Psoas muscle (tissue), 8 donors: ENCODE data around the gene NPM3. TPM values are rescaled to one million over a fixed set of nuclear protein-coding genes. Genes with fewer than 3 reads are reported as not detected.

ENCODE experiments used
- ATAC-seq, 4 donors: fragments of 200-7000 bp; cut with Tn5 transposase; one replicate each; pipeline ENCODE4 v1.9.1; 2020; ENCODE audit warnings: moderate library complexity in 3 of 4, mild to moderate bottlenecking in 2 of 4
- DNase-seq, 2 donors: peaks; one replicate each; pipeline ENCODE4 v3.0.0-alpha.2; 2020
- H3K27ac ChIP-seq: fragments of 200-600 bp; one replicate; pipeline ENCODE4 v1.8.0; 2022
- H3K27me3 ChIP-seq, 3 donors: fragments of 200-600 bp in 1 of 3; one replicate each; pipeline versions ENCODE4 v1.6.1 to v1.8.0; 2013 to 2022; ENCODE audit warnings: low read length in 2 of 3, mild to moderate bottlenecking in 2 of 3, moderate library complexity in 1 of 3; ENCODE audit not compliant: insufficient read depth in 3 of 3
- H3K36me3 ChIP-seq, 2 donors: fragments of 200-600 bp in 1 of 2; one replicate each; pipeline versions ENCODE4 v1.6.1 to v1.8.0; 2013 to 2022; ENCODE audit warnings: low read depth in 1 of 2, mild to moderate bottlenecking in 1 of 2, moderate library complexity in 1 of 2; ENCODE audit not compliant: insufficient read depth in 1 of 2
- H3K4me1 ChIP-seq: fragments of 200-600 bp; one replicate; pipeline ENCODE4 v1.8.0; 2022
- H3K4me3 ChIP-seq: fragments of 200-600 bp; one replicate; pipeline ENCODE4 v1.8.0; 2022; ENCODE audit warnings: mild to moderate bottlenecking
- H3K9me3 ChIP-seq: fragments of 200-600 bp; one replicate; pipeline ENCODE4 v1.8.0; 2022
- CTCF ChIP-seq: fragments of 200-600 bp; IDR thresholded peaks from one replicate; pipeline ENCODE4 v1.8.0; 2022; ENCODE audit warnings: antibody characterized with exemption
- WGBS, 3 donors: extraction: QIAGEN DNeasy Blood & Tissue Kit; methylation state at CpG; one replicate each; pipeline versions ENCODE4 v1.1.6 to v1.1.7; 2013; 5-methylcytosine and 5-hydroxymethylcytosine counted together
- intact Hi-C, 2 donors: fragments of 100-400 bp; cut with DNase I; formaldehyde crosslinking; loops; one replicate each; pipeline versions ENCODE4 v1.11.0 to v1.14.2; 2022
- polyA plus RNA-seq, 3 donors: library from polyadenylated mRNA; stranded (reverse); fragments of 200-250 nt; gene quantifications; one replicate each; pipeline ENCODE4 v1.2.3, GENCODE V29; 2013
- total RNA-seq, 4 donors: library from RNA; stranded (reverse); fragmentation: NEBNext Ultra II Directional in 2 of 4; extraction: Animal tissue kit (Norgen Biotek cat#: 25700) in 2 of 4; gene quantifications; one replicate each; pipeline versions ENCODE4 v1.2.1 to v1.2.4, GENCODE V29; 2021 to 2023
- donor health status: healthy with polysubstance abuse.
- donor health status: DM: no; HTN: no; CAD: no; lungs with moderate emphysema.
- donor health status: Bipolar disorder and iron deficiency.
- donor health status: healthy.
- donor health status: DM: yes; HTN: yes; CAD: no.
- donor health status: DM: no; HTN: no; CAD: no.
- donor health status: DM: no; HTN: no; CAD: no.
- donor health status: DM: yes; HTN: yes; CAD: no.

The NPM3 gene
- total and polyA plus RNA-seq, 7 donors = 12.3 to 52.6 (median 18.5) TPM

DNA sequence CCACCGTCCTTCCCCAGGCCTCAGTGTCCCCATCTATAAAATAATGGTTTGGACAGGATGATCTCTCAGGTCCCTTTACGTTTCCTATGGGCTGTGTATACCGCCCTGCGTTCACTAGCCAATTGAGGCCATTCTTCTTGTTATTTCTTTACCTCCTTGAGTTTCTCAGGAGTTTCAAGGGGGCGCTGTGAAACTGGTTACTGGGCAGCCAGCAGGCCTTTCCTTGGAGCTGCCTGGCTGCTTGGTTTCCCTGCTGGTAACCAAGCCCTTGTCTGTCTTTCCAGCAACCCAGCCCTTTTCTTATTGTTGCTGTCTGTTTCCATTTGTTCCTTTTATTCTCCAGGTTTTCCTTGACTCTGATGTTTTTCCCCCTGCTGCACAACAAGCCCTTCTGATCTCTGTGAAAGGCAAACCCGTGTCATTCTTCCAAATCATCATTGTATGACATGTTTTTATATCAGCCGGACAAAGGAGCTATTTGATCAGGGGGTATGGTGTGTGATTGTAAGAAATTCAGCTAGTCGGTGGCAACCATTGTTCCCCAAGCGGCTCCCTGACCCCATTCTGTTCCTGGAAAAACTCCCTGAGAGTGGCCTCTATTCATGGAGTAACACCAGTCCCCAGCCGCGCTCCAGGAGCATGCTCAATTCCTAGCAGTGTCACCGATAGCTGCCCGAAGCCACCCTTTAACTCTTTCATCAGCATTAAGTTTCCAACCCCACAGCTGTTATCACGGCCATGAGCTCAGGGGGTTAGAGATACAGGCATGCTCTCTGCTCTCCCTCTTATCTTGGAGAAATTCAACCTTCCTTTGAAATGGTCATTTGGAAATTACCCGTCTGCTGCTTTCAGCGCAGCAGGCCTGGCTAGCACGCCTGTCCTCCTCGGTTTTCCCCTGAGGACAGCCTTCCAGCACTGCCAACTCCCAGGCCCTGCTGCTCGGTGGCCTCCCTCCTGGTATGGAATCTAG lies 33.9 kb downstream of the NPM3 start:
- Histone ChIP-seq H3K4me3 (no peak overlapping the region), H3K9me3 (no peaks in the 10 kb centered on the region), H3K27ac (no peak overlapping the region), H3K36me3 (no peaks in the 10 kb centered on the region), H3K4me1 (no peaks in the 10 kb centered on the region), H3K27me3 (no peaks in the 10 kb centered on the region)
- DNase-seq (no peak), ATAC-seq (no peak)
- intact Hi-C loops = no loop called here
- 64 to 69% (median 66%) methylated on average over 19 of the region's 19 CpGs for WGBS, 3 donors
- TF ChIP-seq CTCF = no peak

- ATAC-seq (no peak), DNase-seq (no peak)
- Histone ChIP-seq H3K4me3 (no peak overlapping the region), H3K36me3 (no peaks in the 10 kb centered on the region), H3K4me1 (no peaks in the 10 kb centered on the region), H3K27me3 (no peaks in the 10 kb centered on the region), H3K27ac (no peak overlapping the region), H3K9me3 (no peaks in the 10 kb centered on the region)
- intact Hi-C loops = no loop called here
- TF ChIP-seq CTCF = no peak
- WGBS, 3 donors = 78 to 88% (median 79%) methylated on average over 3 of the region's 3 CpGs
Observed at GRCh38 chr10:101748496-101748895, 34.8 kb downstream of the NPM3 start.

DNA sequence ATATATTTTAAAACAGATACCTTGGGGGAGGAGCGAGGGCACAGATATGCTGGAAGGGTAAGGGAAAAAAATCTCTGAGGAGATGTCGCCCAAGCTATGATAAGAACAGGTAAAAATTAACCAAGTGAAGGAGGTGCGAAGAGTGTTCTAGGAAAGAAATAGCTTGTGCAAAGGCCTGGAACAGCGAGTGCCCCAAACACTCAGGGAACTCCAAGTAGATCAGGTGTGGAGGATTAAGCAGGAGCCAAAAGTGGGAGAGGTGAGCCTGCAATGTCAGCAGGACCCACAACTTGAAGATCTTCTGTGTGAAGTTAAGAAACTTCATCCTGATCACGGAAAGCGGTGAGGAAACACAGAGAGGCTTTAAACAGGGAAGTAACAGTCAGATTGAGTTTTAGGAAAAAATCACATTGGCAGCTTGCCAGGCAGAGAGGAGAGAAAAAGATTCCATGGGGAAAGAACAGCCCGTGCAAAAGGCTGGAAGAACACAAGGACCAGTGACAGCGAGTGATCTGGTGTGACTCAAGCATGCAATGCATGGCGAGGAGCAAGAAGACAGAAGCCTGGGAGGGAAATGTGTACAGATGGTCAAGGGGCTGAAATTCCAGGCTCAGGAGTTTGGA lies 38.1 kb downstream of the NPM3 start:
- ATAC-seq (no peak), DNase-seq (no peak)
- Histone ChIP-seq H3K36me3 (no peaks in the 10 kb centered on the region), H3K27ac (no peak overlapping the region), H3K4me1 (no peaks in the 10 kb centered on the region), H3K27me3 (peaks cover 0 to 3% (median 0%) of the 10 kb centered on the region in 3 donors), H3K9me3 (no peaks in the 10 kb centered on the region), H3K4me3 (no peak overlapping the region)
- WGBS, 3 donors = 63 to 70% (median 66%) methylated on average over 9 of the region's 9 CpGs
- intact Hi-C loops = no loop called here
- TF ChIP-seq CTCF = no peak

GRCh38 chr10:101744267-101744666 lies 39.0 kb downstream of the NPM3 start:
- Histone ChIP-seq H3K4me3 (no peak overlapping the region), H3K9me3 (no peaks in the 10 kb centered on the region), H3K36me3 (no peaks in the 10 kb centered on the region), H3K27me3 (peaks cover 0 to 4% (median 0%) of the 10 kb centered on the region in 3 donors), H3K4me1 (no peaks in the 10 kb centered on the region), H3K27ac (no peak overlapping the region)
- no peak for TF ChIP-seq CTCF
- DNase-seq (no peak), ATAC-seq (no peak)
- 70 to 71% (median 71%) methylated on average over 3 of the region's 3 CpGs for WGBS, 3 donors
- intact Hi-C loops = no loop called here
